HepG2 (cell line): ENCODE data around the gene PACSIN1. TPM values are rescaled to one million over a fixed set of nuclear protein-coding genes. Genes with fewer than 3 reads are reported as not detected.

ENCODE experiments used
- ATAC-seq: fragments of 200-7000 bp; cut with Tn5 transposase; 3 replicates; pipeline ENCODE4 v1.9.1; 2020; ENCODE audit warnings: mild to moderate bottlenecking, moderate library complexity
- BruUV-seq: library from RNA; stranded (reverse); fragments of 400-500 nt; replicated peaks from 2 replicates; lab custom pipeline; 2021; lab: Mats Ljungman, UMichigan
- CTCF ChIA-PET: fragments of 300-600 bp; formaldehyde crosslinking; extraction: SDS; loops from one replicate; lab custom pipeline; 2021; ENCODE audit warnings: low total read pairs, inconsistent platforms, low intra/inter-chr PET ratio; lab: Yijun Ruan, JAX
- POLR2A ChIA-PET: fragments of 350-600 bp; sonication (Branson Sonifier 250); formaldehyde crosslinking; loops from one replicate; lab custom pipeline; 2020; ENCODE audit warnings: antibody characterized with exemption, inconsistent platforms; lab: Yijun Ruan, JAX
- DNase-seq: peaks from one replicate; pipeline ENCODE4 v3.0.0-alpha.2; 2015; ENCODE audit warnings: low spot score
- FAIRE-seq: peaks from 3 replicates; lab custom pipeline; 2011; peaks lifted over from hg19 to GRCh38; lab: Jason Lieb, UNC
- H2AFZ ChIP-seq: one replicate; pipeline ENCODE4 v1.6.1; 2011; ENCODE audit warnings: low read length, inconsistent platforms
- H3K27ac ChIP-seq: fragments of 300-600 bp; 3 replicates; pipeline ENCODE4 v1.8.0; 2011; ENCODE audit warnings: mixed run types, mild to moderate bottlenecking, mixed read lengths, low read length, inconsistent platforms; ENCODE audit not compliant: insufficient read depth; ENCODE audit errors: extremely low read length
- H3K27me3 ChIP-seq, 2 experiments: fragments of 200-600 bp in 1 of 2; 2 replicates in 1 of 2; 3 replicates in 1 of 2; pipeline versions ENCODE4 v1.6.0 to v1.8.0; 2011; ENCODE audit warnings: low read length in 2 of 2, mild to moderate bottlenecking in 2 of 2, moderate library complexity in 2 of 2, inconsistent platforms in 1 of 2; ENCODE audit not compliant: insufficient read depth in 2 of 2, control insufficient read depth in 1 of 2
- H3K36me3 ChIP-seq, 2 experiments: fragments of 200-600 bp in 1 of 2; replicated peaks in 1 of 2; 2 replicates in 1 of 2; 3 replicates in 1 of 2; pipeline versions ENCODE4 v1.5.1 to v1.8.0; 2011; ENCODE audit warnings: low read length in 2 of 2, inconsistent platforms in 1 of 2; ENCODE audit not compliant: insufficient read depth in 2 of 2, control insufficient read depth in 1 of 2
- H3K4me1 ChIP-seq: 2 replicates; pipeline ENCODE4 v1.5.1; 2012; ENCODE audit warnings: low read length, inconsistent platforms; ENCODE audit not compliant: insufficient read depth
- H3K4me2 ChIP-seq: 2 replicates; pipeline ENCODE4 v1.6.0; 2011; ENCODE audit warnings: low read depth, low read length, inconsistent platforms
- H3K4me3 ChIP-seq, 3 experiments: fragments of 200-600 bp in 1 of 3; sonication (generic), shearing (Covaris generic) in 1 of 3; replicated peaks in 1 of 3; 2 replicates each; pipeline ENCODE4 v1.5.1; 2011 to 2016; ENCODE audit warnings: low read length in 3 of 3, inconsistent platforms in 2 of 3, low read depth in 2 of 3, mild to moderate bottlenecking in 2 of 3, control low read depth in 1 of 3, mixed read lengths in 1 of 3; ENCODE audit not compliant: insufficient read depth in 1 of 3
- H3K79me2 ChIP-seq: one replicate; pipeline ENCODE4 v1.6.1; 2011; ENCODE audit warnings: low read length, inconsistent platforms; ENCODE audit not compliant: insufficient read depth
- H3K9ac ChIP-seq: 2 replicates; pipeline ENCODE4 v1.6.0; 2011; ENCODE audit warnings: mild to moderate bottlenecking, low read depth, low read length, inconsistent platforms; ENCODE audit not compliant: insufficient read depth
- H3K9me3 ChIP-seq: 2 replicates; pipeline ENCODE4 v1.5.1; 2012; ENCODE audit warnings: mild to moderate bottlenecking, low read length
- H4K20me1 ChIP-seq: 2 replicates; pipeline ENCODE4 v1.6.0; 2011; ENCODE audit warnings: inconsistent platforms, mild to moderate bottlenecking, low read length, moderate library complexity; ENCODE audit not compliant: insufficient read depth
- CEBPG ChIP-seq: IDR thresholded peaks from 2 replicates; pipeline ENCODE4 v1.6.1; 2016
- CHCHD3 ChIP-seq: sonication (generic); formaldehyde crosslinking; IDR thresholded peaks from 2 replicates; pipeline ENCODE4 v1.8.0; 2022; ENCODE audit warnings: mild to moderate bottlenecking, missing genetic modification reagents, moderate library complexity
- GPBP1L1 ChIP-seq: sonication (generic); formaldehyde crosslinking; IDR thresholded peaks from 2 replicates; pipeline ENCODE4 v1.5.0; 2020; ENCODE audit warnings: mild to moderate bottlenecking, missing genetic modification reagents
- RARG ChIP-seq: sonication (generic); formaldehyde crosslinking; IDR thresholded peaks from 2 replicates; pipeline ENCODE4 v1.4.0; 2020; ENCODE audit warnings: low read depth, mild to moderate bottlenecking, missing genetic modification reagents
- ZNF605 ChIP-seq: sonication (generic); formaldehyde crosslinking; IDR thresholded peaks from 2 replicates; pipeline ENCODE4 v1.8.0; 2022; ENCODE audit warnings: mild to moderate bottlenecking, missing genetic modification reagents
- ZNF687 ChIP-seq: sonication (generic); formaldehyde crosslinking; IDR thresholded peaks from 2 replicates; pipeline ENCODE4 v1.5.1; 2020; ENCODE audit warnings: mild to moderate bottlenecking, missing genetic modification reagents, moderate library complexity
- WGBS: methylation state at CpG from one replicate; pipeline ENCODE4 v1.1.6; 2017; ENCODE audit warnings: low lambda C conversion rate; 5-methylcytosine and 5-hydroxymethylcytosine counted together
- in situ Hi-C: cut with HindIII; loops from 2 replicates; pipeline ENCODE4 v1.10.0; 2017; ENCODE audit warnings: low pct_unique_long_range_greater_than_20kb; ENCODE audit not compliant: extremely low pct_ligation_motif_present
- intact Hi-C: fragments of 100-400 bp; cut with micrococcal nuclease; formaldehyde crosslinking; loops from one replicate; pipeline ENCODE4 v1.10.0; 2022; ENCODE audit not compliant: unreplicated experiment
- polyA plus RNA-seq, 8 experiments: library from polyadenylated mRNA; depleted of rRNA in 3 of 8; stranded (reverse) in 7 of 8; unstranded in 1 of 8; fragments of >200 nt; fragmentation: Illumina TruSeq in 4 of 8; extraction: Trizol in 4 of 8; gene quantifications; 2 replicates each; pipeline versions ENCODE4 v1.2.1 to v1.2.3, GENCODE V29; 2011 to 2016; ENCODE audit warnings: low read depth in 4 of 8, missing spikeins in 1 of 8, mixed read lengths in 1 of 8; ENCODE audit not compliant: insufficient read depth in 1 of 8
- total RNA-seq, 5 experiments: library from RNA; depleted of rRNA; stranded (reverse); fragments of >200 nt; fragmentation: Illumina TruSeq; extraction: Trizol; gene quantifications; 2 replicates each; pipeline ENCODE4 v1.2.3, GENCODE V29; 2016; ENCODE audit warnings: low read depth in 1 of 5
- TF ChIP-seq, protein P1 (sequence below): IDR thresholded peaks from 2 replicates; pipeline ENCODE4 v1.6.1; 2016; ENCODE audit warnings: low read depth

The PACSIN1 gene
- total and polyA plus RNA-seq, 2 of the 13 experiments (the other 11 are each of a cell fraction or from before 2014, with no cell fraction given): not detected

- Histone ChIP-seq H3K4me2 (0 out of 2 replicates have a peak overlapping the region, but pooled peaks have one; percentile 41), H4K20me1 (no peaks in the 10 kb centered on the region), H3K4me3 (no peak overlapping the region), H2AFZ (no peak overlapping the region), H3K36me3 (no peaks in the 10 kb centered on the region), H3K27ac (no peak overlapping the region), H3K27me3 (peaks cover 6 to 40% of the 10 kb centered on the region in 2 experiments; a peak in 4 of 5 replicates), H3K9ac (no peak overlapping the region), H3K79me2 (no peaks in the 10 kb centered on the region), H3K4me1 (peaks cover 54% of the 10 kb centered on the region), H3K9me3 (no peaks in the 10 kb centered on the region)
- in situ Hi-C loops: no loop called here
- no peak for DNase-seq
- TF ChIP-seq ZNF605 (CRISPR knock-in tag) (no peak), RARG (CRISPR knock-in tag) (no peak), CEBPG (CRISPR knock-in tag) (no peak), GPBP1L1 (CRISPR knock-in tag) (no peak), ZNF687 (CRISPR knock-in tag) (no peak; the same call in 1 of the 2 replicates), CHCHD3 (no peak)
- TF ChIP-seq, protein P1, sequence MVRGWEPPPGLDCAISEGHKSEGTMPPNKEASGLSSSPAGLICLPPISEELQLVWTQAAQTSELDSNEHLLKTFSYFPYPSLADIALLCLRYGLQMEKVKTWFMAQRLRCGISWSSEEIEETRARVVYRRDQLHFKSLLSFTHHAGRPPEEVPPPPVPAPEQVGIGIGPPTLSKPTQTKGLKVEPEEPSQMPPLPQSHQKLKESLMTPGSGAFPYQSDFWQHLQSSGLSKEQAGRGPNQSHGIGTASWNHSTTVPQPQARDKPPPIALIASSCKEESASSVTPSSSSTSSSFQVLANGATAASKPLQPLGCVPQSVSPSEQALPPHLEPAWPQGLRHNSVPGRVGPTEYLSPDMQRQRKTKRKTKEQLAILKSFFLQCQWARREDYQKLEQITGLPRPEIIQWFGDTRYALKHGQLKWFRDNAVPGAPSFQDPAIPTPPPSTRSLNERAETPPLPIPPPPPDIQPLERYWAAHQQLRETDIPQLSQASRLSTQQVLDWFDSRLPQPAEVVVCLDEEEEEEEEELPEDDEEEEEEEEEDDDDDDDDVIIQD (CRISPR knock-in tag): no peak
- intact Hi-C loops: loop anchor here (5.0 kb wide), 2 partner anchors 35 to 400 kb away; no protein-coding TSS in a partner anchor
- BruUV-seq: no TSS peak
- no peak for FAIRE-seq
- no peak for ATAC-seq
- CTCF ChIA-PET: no interaction called here
- WGBS: 35% methylated on average over 10 of the region's 10 CpGs
- POLR2A ChIA-PET: no interaction called here
Observed at GRCh38 chr6:34562350-34562749, 96.5 kb downstream of the PACSIN1 start.
